K562 (cell line): Measurements from ENCODE around the gene CCDC28B. TPM values are rescaled to one million over a fixed set of nuclear protein-coding genes. Genes with fewer than 3 reads are reported as not detected.
A peak's percentile ranks its signal among the peaks of the same experiment; 100 is the strongest.

ENCODE experiments used
- CAMTA2 ChIP-seq: fragments of 250-450 bp; sonication (Bioruptor Pico); conservative IDR thresholded peaks from 2 replicates; pipeline ENCODE4 v1.5.1; 2022
- CEBPG ChIP-seq, 3 experiments: fragments of 200-800 bp in 1 of 3; sonication (Bioruptor generic) in 1 of 3; sonication (generic) in 1 of 3; formaldehyde crosslinking in 1 of 3; IDR thresholded peaks in 2 of 3; conservative IDR thresholded peaks in 1 of 3; 2 replicates each; pipeline versions ENCODE4 v1.6.1 to v1.8.0; 2016 to 2022; ENCODE audit warnings: missing compliant biosample characterization in 2 of 3, missing genetic modification characterization in 2 of 3, mild to moderate bottlenecking in 1 of 3, missing genetic modification reagents in 1 of 3
- HMGN3 ChIP-seq: IDR thresholded peaks from 2 replicates; pipeline ENCODE4 v1.6.1; 2011; ENCODE audit warnings: borderline replicate concordance, low read depth, mild to moderate bottlenecking, mixed read lengths, low read length; ENCODE audit not compliant: insufficient read length; ENCODE audit errors: extremely low read depth
- KDM5B ChIP-seq: fragments of 200-600 bp; sonication (generic); IDR thresholded peaks from 2 replicates; pipeline ENCODE4 v1.6.1; 2012; ENCODE audit warnings: low read depth, mild to moderate bottlenecking, moderate library complexity, low read length, control low read depth, inconsistent platforms; ENCODE audit not compliant: insufficient replicate concordance
- LARP7 ChIP-seq: fragments of 450-650 bp; IDR thresholded peaks from 2 replicates; pipeline ENCODE4 v1.6.1; 2016
- MBD2 ChIP-seq: sonication (generic); IDR thresholded peaks from 2 replicates; pipeline ENCODE4 v1.6.1; 2016; ENCODE audit warnings: low read depth, borderline replicate concordance
- MTA3 ChIP-seq: fragments of 450-650 bp; formaldehyde crosslinking; IDR thresholded peaks from 2 replicates; pipeline ENCODE4 v1.6.1; 2017; ENCODE audit warnings: mild to moderate bottlenecking, borderline replicate concordance
- PHF8 ChIP-seq: fragments of 200-600 bp; sonication (generic); IDR thresholded peaks from 2 replicates; pipeline ENCODE4 v1.6.1; 2012; ENCODE audit warnings: mixed run types, mild to moderate bottlenecking, inconsistent platforms, low read length, moderate library complexity, borderline replicate concordance
- PML ChIP-seq: IDR thresholded peaks from 2 replicates; pipeline ENCODE4 v1.6.1; 2012; ENCODE audit warnings: low read length, inconsistent platforms
- POLR2AphosphoS2 ChIP-seq: IDR thresholded peaks from 2 replicates; pipeline ENCODE4 v1.6.1; 2012; ENCODE audit warnings: low read length, improper control_type of control experiment
- POLR2AphosphoS5 ChIP-seq: IDR thresholded peaks from 2 replicates; pipeline ENCODE4 v1.6.1; 2011; ENCODE audit warnings: mild to moderate bottlenecking, low read depth, low read length, moderate library complexity; ENCODE audit not compliant: control insufficient read depth, insufficient read depth
- RAD51 ChIP-seq: fragments of 450-650 bp; IDR thresholded peaks from 2 replicates; pipeline ENCODE4 v1.7.1; 2016; ENCODE audit warnings: low read depth, mild to moderate bottlenecking, borderline replicate concordance
- RB1 ChIP-seq: fragments of 450-650 bp; IDR thresholded peaks from 2 replicates; pipeline ENCODE4 v1.6.1; 2017; ENCODE audit warnings: low read depth, mild to moderate bottlenecking
- SAP30 ChIP-seq: fragments of 200-600 bp; sonication (generic); IDR thresholded peaks from 2 replicates; pipeline ENCODE4 v1.6.1; 2012; ENCODE audit warnings: borderline replicate concordance, low read depth, mild to moderate bottlenecking, moderate library complexity, low read length, control low read depth, inconsistent platforms; ENCODE audit not compliant: insufficient read depth, poor library complexity, severe bottlenecking
- SIN3A ChIP-seq, 2 experiments: fragments of 150-350 bp in 1 of 2; IDR thresholded peaks; 2 replicates each; pipeline ENCODE4 v1.6.1; 2011 to 2016; ENCODE audit warnings: borderline replicate concordance in 2 of 2, low read depth in 2 of 2, low read length in 2 of 2, mild to moderate bottlenecking in 2 of 2, moderate library complexity in 2 of 2; ENCODE audit not compliant: control insufficient read depth in 1 of 2
- SMC3 ChIP-seq: conservative IDR thresholded peaks from 2 replicates; pipeline ENCODE4 v1.6.1; 2011; ENCODE audit warnings: low read depth, low read length, improper control_type of control experiment; ENCODE audit not compliant: insufficient read depth
- ZBTB7A ChIP-seq: IDR thresholded peaks from 2 replicates; pipeline ENCODE4 v1.6.1; 2011; ENCODE audit warnings: low read depth, mild to moderate bottlenecking, low read length, moderate library complexity, borderline replicate concordance; ENCODE audit not compliant: control insufficient read depth
- ZNF347 ChIP-seq: fragments of 450-650 bp; formaldehyde crosslinking; IDR thresholded peaks from 2 replicates; pipeline ENCODE4 v1.4.0; 2020; ENCODE audit warnings: low read depth, mild to moderate bottlenecking, moderate library complexity
- ZNF589 ChIP-seq: fragments of 200-800 bp; sonication (Bioruptor generic); IDR thresholded peaks from 2 replicates; pipeline ENCODE4 v1.6.1; 2016; ENCODE audit warnings: low read depth, missing genetic modification characterization, missing compliant biosample characterization
- polyA plus RNA-seq, 8 experiments: library from polyadenylated mRNA; depleted of rRNA in 4 of 8; stranded (reverse) in 5 of 8; unstranded in 3 of 8; fragments of >200 nt; fragmentation: Nextera tagmentation in 2 of 8; fragmentation: Illumina TruSeq in 1 of 8; extraction: Ambion mirVana in 2 of 8; extraction: Trizol in 1 of 8; gene quantifications; 2 replicates each; pipeline versions ENCODE4 v1.2.1 to v1.2.3, GENCODE V29; 2011 to 2014; ENCODE audit warnings: inconsistent platforms in 1 of 8, missing spikeins in 1 of 8
- total RNA-seq, 7 experiments: library from RNA; depleted of rRNA in 6 of 7; stranded (reverse); fragments of >200 nt in 6 of 7; fragmentation: Illumina TruSeq in 2 of 7; extraction: Trizol in 2 of 7; gene quantifications; 2 replicates each; pipeline versions ENCODE4 v1.2.1 to v1.2.3, GENCODE V29; 2011 to 2021; ENCODE audit warnings: low replicate concordance in 1 of 7
- TF ChIP-seq, protein P1 (sequence below): fragments of 200-800 bp; sonication (Bioruptor generic); IDR thresholded peaks from 2 replicates; pipeline ENCODE4 v1.6.1; 2017; ENCODE audit warnings: missing genetic modification characterization, missing compliant biosample characterization
- TF ChIP-seq, protein P2 (sequence below): fragments of 450-650 bp; formaldehyde crosslinking; IDR thresholded peaks from 2 replicates; pipeline ENCODE4 v1.4.0; 2022; ENCODE audit warnings: mild to moderate bottlenecking, moderate library complexity
- TF ChIP-seq, protein P3 (sequence below): IDR thresholded peaks from 3 replicates; pipeline ENCODE4 v1.6.1; 2011; ENCODE audit warnings: borderline replicate concordance, mild to moderate bottlenecking; ENCODE audit not compliant: insufficient read length, insufficient read depth

Gene CCDC28B
- total and polyA plus RNA-seq, 9 of the 15 experiments (the other 6 are each of a cell fraction or from before 2014, with no cell fraction given) = 5.7 to 54.5 (median 31.7) TPM

DNA sequence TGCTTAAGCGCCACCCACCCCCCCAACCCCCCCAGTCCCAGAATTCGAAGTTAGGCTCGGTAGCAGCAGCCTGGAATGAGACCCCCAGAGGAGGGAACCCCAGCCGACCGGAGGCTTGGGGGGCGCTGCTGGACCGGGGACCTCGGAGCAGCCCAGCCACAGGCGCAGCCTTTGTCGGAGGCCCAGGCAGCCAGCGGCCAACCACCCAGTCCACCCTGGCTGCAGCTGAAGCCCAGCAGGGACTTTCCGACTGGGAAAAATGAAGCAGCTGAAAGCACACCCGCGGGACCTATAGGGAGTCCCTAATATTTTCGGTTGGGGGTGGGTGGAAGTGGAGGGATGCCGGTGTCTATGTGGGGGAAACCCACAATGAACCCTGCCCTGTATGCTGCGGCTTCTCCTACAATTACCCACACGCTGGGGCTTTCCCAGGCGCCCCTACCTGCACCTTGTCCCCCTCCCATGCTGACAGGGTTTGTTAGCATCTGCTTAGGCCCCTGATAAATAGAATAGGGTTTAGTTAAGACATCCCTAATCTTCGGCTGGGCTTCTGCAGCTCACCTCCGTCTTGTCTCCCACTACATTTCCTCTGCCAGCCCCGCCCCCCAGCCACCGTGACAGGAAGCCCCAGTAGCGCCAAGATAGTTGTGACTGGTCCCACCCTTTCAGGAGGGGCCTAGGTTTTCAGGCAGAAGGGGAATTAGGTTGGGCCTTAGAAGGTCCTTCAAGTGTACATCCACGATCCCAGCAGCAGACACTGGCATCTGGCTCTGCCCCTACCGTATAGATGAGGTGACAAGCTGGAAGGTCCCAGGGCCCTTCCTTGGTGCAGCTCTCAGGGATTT lies 838 bp downstream of the CCDC28B start (continued):
- TF ChIP-seq, protein P1, sequence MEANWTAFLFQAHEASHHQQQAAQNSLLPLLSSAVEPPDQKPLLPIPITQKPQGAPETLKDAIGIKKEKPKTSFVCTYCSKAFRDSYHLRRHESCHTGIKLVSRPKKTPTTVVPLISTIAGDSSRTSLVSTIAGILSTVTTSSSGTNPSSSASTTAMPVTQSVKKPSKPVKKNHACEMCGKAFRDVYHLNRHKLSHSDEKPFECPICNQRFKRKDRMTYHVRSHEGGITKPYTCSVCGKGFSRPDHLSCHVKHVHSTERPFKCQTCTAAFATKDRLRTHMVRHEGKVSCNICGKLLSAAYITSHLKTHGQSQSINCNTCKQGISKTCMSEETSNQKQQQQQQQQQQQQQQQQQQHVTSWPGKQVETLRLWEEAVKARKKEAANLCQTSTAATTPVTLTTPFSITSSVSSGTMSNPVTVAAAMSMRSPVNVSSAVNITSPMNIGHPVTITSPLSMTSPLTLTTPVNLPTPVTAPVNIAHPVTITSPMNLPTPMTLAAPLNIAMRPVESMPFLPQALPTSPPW (CRISPR knock-in tag) = peak; percentile 46; the same call in 1 of the 2 replicates
- TF ChIP-seq POLR2AphosphoS5 (peak; percentile 62; the same call in 1 of the 2 replicates), POLR2AphosphoS2 (peak; percentile 37; the same call in 1 of the 2 replicates), PHF8 (peak; percentile 46; the same call in 1 of the 2 replicates), MBD2 (peak; percentile 30; the same call in 1 of the 2 replicates), CAMTA2 (CRISPR knock-in tag) (no peak), PML (peak; percentile 31; the same call in 1 of the 2 replicates), SAP30 (peak; percentile 38), ZNF347 (CRISPR knock-in tag) (no peak), HMGN3 (peak; percentile 2), SMC3 (0 out of 2 replicates have a peak, but pooled peaks have one; percentile 10), ZBTB7A (peak; percentile 16), CEBPG (CRISPR knock-in tag; IDR thresholded peaks at IDR 0.05) (no peak), CEBPG (tag; conservative IDR thresholded peaks at IDR 0.05 in 1 of 2, IDR thresholded peaks at IDR 0.05 in 1 of 2) (no peak), KDM5B (peak; percentile 43), LARP7 (no peak), SIN3A (IDR thresholded peaks at IDR 0.05; ENCODE audit: borderline replicate concordance in 2 of 2, control insufficient read depth in 1 of 2, low read depth in 2 of 2, low read length in 2 of 2) (peak; percentile 44 to 58; a peak in 2 of 4 replicates), ZNF589 (CRISPR knock-in tag) (no peak), RB1 (0 out of 2 replicates have a peak, but pooled peaks have one; percentile 2), MTA3 (peak; percentile 12; the same call in 1 of the 2 replicates), RAD51 (no peak)
- TF ChIP-seq, protein P2, sequence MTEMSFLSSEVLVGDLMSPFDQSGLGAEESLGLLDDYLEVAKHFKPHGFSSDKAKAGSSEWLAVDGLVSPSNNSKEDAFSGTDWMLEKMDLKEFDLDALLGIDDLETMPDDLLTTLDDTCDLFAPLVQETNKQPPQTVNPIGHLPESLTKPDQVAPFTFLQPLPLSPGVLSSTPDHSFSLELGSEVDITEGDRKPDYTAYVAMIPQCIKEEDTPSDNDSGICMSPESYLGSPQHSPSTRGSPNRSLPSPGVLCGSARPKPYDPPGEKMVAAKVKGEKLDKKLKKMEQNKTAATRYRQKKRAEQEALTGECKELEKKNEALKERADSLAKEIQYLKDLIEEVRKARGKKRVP (CRISPR knock-in tag) = no peak
- TF ChIP-seq, protein P3, sequence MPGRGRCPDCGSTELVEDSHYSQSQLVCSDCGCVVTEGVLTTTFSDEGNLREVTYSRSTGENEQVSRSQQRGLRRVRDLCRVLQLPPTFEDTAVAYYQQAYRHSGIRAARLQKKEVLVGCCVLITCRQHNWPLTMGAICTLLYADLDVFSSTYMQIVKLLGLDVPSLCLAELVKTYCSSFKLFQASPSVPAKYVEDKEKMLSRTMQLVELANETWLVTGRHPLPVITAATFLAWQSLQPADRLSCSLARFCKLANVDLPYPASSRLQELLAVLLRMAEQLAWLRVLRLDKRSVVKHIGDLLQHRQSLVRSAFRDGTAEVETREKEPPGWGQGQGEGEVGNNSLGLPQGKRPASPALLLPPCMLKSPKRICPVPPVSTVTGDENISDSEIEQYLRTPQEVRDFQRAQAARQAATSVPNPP = no peak
